Fibroblast of the aortic adventitia (primary cell): ENCODE measurements around the gene CFAP298. TPM values are rescaled to one million over a fixed set of nuclear protein-coding genes. Genes with fewer than 3 reads are reported as not detected.

Experiments
- DNase-seq: peaks from one replicate; pipeline ENCODE4 v3.0.0-alpha.2; 2010; ENCODE audit warnings: low read depth
- H3K4me3 ChIP-seq: 2 replicates; pipeline ENCODE4 v1.5.1; 2011; ENCODE audit warnings: low read depth, mild to moderate bottlenecking, control low read depth, low read length, moderate library complexity
- small RNA-seq: library from RNA; depleted of rRNA; stranded (forward); fragments of <200 nt; gene quantifications from one replicate; pipeline ENCODE3, GENCODE V24; 2012
- total RNA-seq: library from RNA; depleted of rRNA; stranded (reverse); fragments of >200 nt; gene quantifications from 2 replicates; pipeline ENCODE4 v1.2.3, GENCODE V29; 2012; ENCODE audit warnings: low replicate concordance
- TF ChIP-seq, protein P1 (sequence below): IDR thresholded peaks from 2 replicates; pipeline ENCODE4 v1.5.1; 2011; ENCODE audit warnings: mild to moderate bottlenecking, low read length, control low read depth, inconsistent platforms; ENCODE audit not compliant: insufficient read depth

The CFAP298 gene
- total RNA-seq, 1 donor = 17.9 TPM

GRCh38 chr21:32558106-32558505 lies 54.1 kb downstream of the CFAP298 start:
- TF ChIP-seq, protein P1, sequence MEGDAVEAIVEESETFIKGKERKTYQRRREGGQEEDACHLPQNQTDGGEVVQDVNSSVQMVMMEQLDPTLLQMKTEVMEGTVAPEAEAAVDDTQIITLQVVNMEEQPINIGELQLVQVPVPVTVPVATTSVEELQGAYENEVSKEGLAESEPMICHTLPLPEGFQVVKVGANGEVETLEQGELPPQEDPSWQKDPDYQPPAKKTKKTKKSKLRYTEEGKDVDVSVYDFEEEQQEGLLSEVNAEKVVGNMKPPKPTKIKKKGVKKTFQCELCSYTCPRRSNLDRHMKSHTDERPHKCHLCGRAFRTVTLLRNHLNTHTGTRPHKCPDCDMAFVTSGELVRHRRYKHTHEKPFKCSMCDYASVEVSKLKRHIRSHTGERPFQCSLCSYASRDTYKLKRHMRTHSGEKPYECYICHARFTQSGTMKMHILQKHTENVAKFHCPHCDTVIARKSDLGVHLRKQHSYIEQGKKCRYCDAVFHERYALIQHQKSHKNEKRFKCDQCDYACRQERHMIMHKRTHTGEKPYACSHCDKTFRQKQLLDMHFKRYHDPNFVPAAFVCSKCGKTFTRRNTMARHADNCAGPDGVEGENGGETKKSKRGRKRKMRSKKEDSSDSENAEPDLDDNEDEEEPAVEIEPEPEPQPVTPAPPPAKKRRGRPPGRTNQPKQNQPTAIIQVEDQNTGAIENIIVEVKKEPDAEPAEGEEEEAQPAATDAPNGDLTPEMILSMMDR = no peak
- no peak for DNase-seq
- no peak overlapping the region for H3K4me3 ChIP-seq

DNA sequence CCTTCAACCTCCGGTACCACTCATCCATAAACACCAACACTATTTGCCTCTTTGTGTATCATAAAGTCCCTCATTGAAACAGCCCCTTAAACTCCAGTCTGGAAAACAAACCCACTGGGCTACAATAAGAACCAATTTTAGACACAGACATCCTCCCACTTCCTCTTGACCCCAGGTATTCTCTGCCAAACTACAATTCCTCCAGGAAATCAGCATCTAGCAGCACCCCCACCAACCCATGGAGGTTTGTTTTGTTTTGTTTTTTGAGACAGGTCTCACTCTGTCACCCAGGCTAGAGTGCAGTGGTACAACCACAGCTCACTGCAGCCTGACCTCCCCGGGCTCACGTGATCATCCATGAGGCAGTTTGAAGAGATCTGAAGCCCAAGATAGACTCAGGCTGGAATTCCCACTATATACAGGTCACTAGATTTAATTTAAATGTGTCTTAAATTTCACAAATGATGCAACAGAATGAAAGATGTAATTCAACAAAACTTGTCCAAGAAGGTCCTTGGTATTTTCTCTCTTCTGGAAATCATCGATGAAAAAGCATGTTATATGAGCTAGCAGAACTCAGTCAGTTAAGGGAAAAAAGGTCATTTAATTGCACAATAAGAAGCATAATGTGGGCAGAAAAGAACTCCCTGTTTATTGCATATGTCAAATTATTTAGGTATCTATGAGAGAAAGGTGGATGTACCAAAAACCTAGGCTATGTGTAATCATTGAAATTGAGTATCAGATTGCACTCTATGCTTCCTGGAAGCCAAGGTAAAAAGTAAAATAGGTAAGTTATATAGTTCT lies 57.1 kb downstream of the CFAP298 start:
- TF ChIP-seq, protein P1 = no peak
- H3K4me3 ChIP-seq = no peak overlapping the region
- DNase-seq = peak; percentile 57

GRCh38 chr21:32549886-32550285 lies 62.3 kb downstream of the CFAP298 start:
- TF ChIP-seq, protein P1 = no peak
- no peak for DNase-seq
- no peak overlapping the region for H3K4me3 ChIP-seq

DNA sequence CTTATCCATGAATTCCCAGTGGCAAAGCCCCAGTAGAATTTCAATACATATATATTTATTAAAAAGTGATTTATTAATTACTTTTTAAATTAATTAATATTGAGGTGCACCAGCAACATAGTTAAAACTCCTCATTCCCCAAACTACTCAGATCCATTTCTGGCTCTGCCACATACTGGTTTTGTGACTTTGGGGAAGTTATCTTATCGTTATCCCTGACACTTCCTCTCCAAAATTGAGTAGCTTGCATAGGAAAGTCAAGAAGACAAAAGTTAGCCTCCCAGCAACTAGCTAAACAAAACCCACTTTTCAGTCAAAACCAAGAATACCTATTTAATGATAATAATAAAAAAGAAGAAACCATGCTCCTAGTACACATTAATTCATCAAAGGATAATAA lies 62.7 kb downstream of the CFAP298 start:
- TF ChIP-seq, protein P1 = no peak
- no peak for DNase-seq
- H3K4me3 ChIP-seq = no peak overlapping the region

Small RNA genes lying within 50 kb of the gene (small RNA-seq; reads per million reads assigned to genes)
- not detected for gene RNA5SP490

Other genes with a start within 250 kb of the CFAP298 start
- gene URB1, start 219.4 kb downstream of the CFAP298 start, total RNA-seq = 16.7 and 21.1 TPM in 2 replicates
- gene EVA1C, start 199.7 kb downstream of the CFAP298 start, total RNA-seq = 14.5 and 17.8 TPM in 2 replicates
- 0.45 TPM in 1 of 2 replicates, not detected in the other for gene TCP10L, start 26.9 kb downstream of the CFAP298 start, total RNA-seq
- gene SYNJ1, start 115.6 kb upstream of the CFAP298 start, total RNA-seq = 9.6 and 11.4 TPM in 2 replicates
- gene PAXBP1, start 159.4 kb upstream of the CFAP298 start, total RNA-seq = 38.5 and 59.3 TPM in 2 replicates